Keratinocyte (primary cell): Measurements from ENCODE around the gene PTP4A2. TPM values are rescaled to one million over a fixed set of nuclear protein-coding genes. Genes with fewer than 3 reads are reported as not detected.

Experiments used
- DNase-seq: peaks from one replicate; pipeline ENCODE4 v3.0.0-alpha.2; 2011; ENCODE audit warnings: low read depth, missing footprints, low spot score
- FAIRE-seq: peaks from 2 replicates; lab custom pipeline; 2011; peaks lifted over from hg19 to GRCh38; lab: Jason Lieb, UNC
- H2AFZ ChIP-seq: 2 replicates; pipeline ENCODE4 v1.6.0; 2012; ENCODE audit warnings: low read length, control low read depth, inconsistent platforms; ENCODE audit not compliant: control insufficient read depth
- H3K27ac ChIP-seq: 2 replicates; pipeline ENCODE4 v1.5.1; 2011; ENCODE audit warnings: low read length; ENCODE audit not compliant: control insufficient read depth, insufficient read depth
- H3K27me3 ChIP-seq: 3 replicates; pipeline ENCODE4 v1.6.0; 2011; ENCODE audit warnings: low read length; ENCODE audit not compliant: control insufficient read depth, insufficient read depth; ENCODE audit errors: extremely low read depth
- H3K36me3 ChIP-seq, 2 experiments: 2 replicates in 1 of 2; 3 replicates in 1 of 2; pipeline ENCODE4 v1.5.1; 2011; ENCODE audit warnings: low read length in 2 of 2, mild to moderate bottlenecking in 1 of 2; ENCODE audit not compliant: control insufficient read depth in 2 of 2, insufficient read depth in 2 of 2; ENCODE audit errors: extremely low read depth in 1 of 2
- H3K4me1 ChIP-seq: 3 replicates; pipeline ENCODE4 v1.5.1; 2011; ENCODE audit warnings: low read length; ENCODE audit not compliant: control insufficient read depth, insufficient read depth; ENCODE audit errors: extremely low read depth
- H3K4me2 ChIP-seq: 3 replicates; pipeline ENCODE4 v1.6.0; 2011; ENCODE audit warnings: low read depth, low read length; ENCODE audit not compliant: control insufficient read depth, insufficient read depth; ENCODE audit errors: extremely low read depth
- H3K4me3 ChIP-seq, 3 experiments: fragments of 200-600 bp in 1 of 3; sonication (generic) in 1 of 3; 2 replicates in 2 of 3; 3 replicates in 1 of 3; pipeline ENCODE4 v1.5.1; 2011 to 2016; ENCODE audit warnings: low read length in 3 of 3, mild to moderate bottlenecking in 3 of 3, control low read depth in 2 of 3, inconsistent platforms in 1 of 3, low read depth in 1 of 3, mixed read lengths in 1 of 3, mixed run types in 1 of 3, moderate library complexity in 1 of 3; ENCODE audit not compliant: control insufficient read depth in 2 of 3, insufficient read depth in 2 of 3; ENCODE audit errors: extremely low read depth in 1 of 3
- H3K79me2 ChIP-seq: 2 replicates; pipeline ENCODE4 v1.6.0; 2012; ENCODE audit warnings: low read length; ENCODE audit not compliant: control insufficient read depth, insufficient read depth
- H3K9ac ChIP-seq: 3 replicates; pipeline ENCODE4 v1.6.0; 2011; ENCODE audit warnings: low read length; ENCODE audit not compliant: control insufficient read depth, insufficient read depth; ENCODE audit errors: extremely low read depth
- H3K9me1 ChIP-seq: 3 replicates; pipeline ENCODE4 v1.6.0; 2011; ENCODE audit warnings: low read length; ENCODE audit not compliant: control insufficient read depth, insufficient read depth; ENCODE audit errors: extremely low read depth
- H3K9me3 ChIP-seq: 2 replicates; pipeline ENCODE4 v1.5.1; 2012; ENCODE audit warnings: low read depth, low read length; ENCODE audit not compliant: control insufficient read depth
- H4K20me1 ChIP-seq: 3 replicates; pipeline ENCODE4 v1.6.0; 2011; ENCODE audit warnings: low read length; ENCODE audit not compliant: control insufficient read depth, insufficient read depth; ENCODE audit errors: extremely low read depth
- EZH2 ChIP-seq: IDR thresholded peaks from one replicate; pipeline ENCODE4 v1.6.1; 2012; ENCODE audit warnings: inconsistent platforms, mild to moderate bottlenecking, low read length, moderate library complexity
- dilution Hi-C: fragments of 300-500 bp; cut with MboI; formaldehyde crosslinking; loops from one replicate; pipeline ENCODE4 v1.7.0; 2020; ENCODE audit warnings: low sequenced_read_pairs; ENCODE audit not compliant: extremely low pct_ligation_motif_present
- polyA minus RNA-seq, 3 experiments: library from RNA; depleted of rRNA, polyadenylated mRNA; stranded (reverse); fragments of >200 nt; gene quantifications; 1 replicate in 1 of 3; 2 replicates in 1 of 3; 3 replicates in 1 of 3; pipeline ENCODE4 v1.2.3, GENCODE V29; 2011
- polyA plus RNA-seq, 5 experiments: library from polyadenylated mRNA; depleted of rRNA in 3 of 5; stranded (reverse) in 3 of 5; stranded (forward) in 1 of 5; unstranded in 1 of 5; fragments of >200 nt; gene quantifications; 1 replicate in 1 of 5; 2 replicates in 3 of 5; 3 replicates in 1 of 5; pipeline versions ENCODE4 v1.2.1 to v1.2.3, GENCODE V29; 2011 to 2012; ENCODE audit warnings: missing spikeins in 2 of 5, low read depth in 1 of 5, low replicate concordance in 1 of 5
- TF ChIP-seq, protein P1 (sequence below), 3 experiments: IDR thresholded peaks in 1 of 3; conservative IDR thresholded peaks in 1 of 3; optimal IDR thresholded peaks in 1 of 3; 2 replicates in 2 of 3; 3 replicates in 1 of 3; pipeline versions ENCODE3 to v1.5.1; 2011; ENCODE audit warnings: low read length in 3 of 3, mild to moderate bottlenecking in 3 of 3, moderate library complexity in 2 of 3, control low read depth in 1 of 3, inconsistent platforms in 1 of 3; ENCODE audit not compliant: insufficient read depth in 2 of 3; ENCODE audit errors: extremely low read depth in 1 of 3

The PTP4A2 gene
- polyA plus RNA-seq (130 to 368 TPM (median 228 TPM) in 3 replicates), polyA minus RNA-seq (115 to 228 TPM (median 199 TPM) in 3 replicates)
- 45.8 TPM for polyA plus RNA-seq (2011; ENCODE audit: low read depth)
- 133 and 268 TPM in 2 replicates for polyA plus RNA-seq (2011; cell fraction: cytosol; rRNA removed)
- polyA plus RNA-seq (2011; cell fraction: nucleus; rRNA removed) = 43.9 and 72.5 TPM in 2 replicates
- 119 and 195 TPM in 2 replicates for polyA plus RNA-seq (2012; ENCODE audit: low replicate concordance)
- polyA minus RNA-seq (2011; cell fraction: cytosol; rRNA and poly(A)+ RNA removed) = 174 TPM
- polyA minus RNA-seq (2011; cell fraction: nucleus; rRNA and poly(A)+ RNA removed) = 37.6 and 72.0 TPM in 2 replicates

DNA sequence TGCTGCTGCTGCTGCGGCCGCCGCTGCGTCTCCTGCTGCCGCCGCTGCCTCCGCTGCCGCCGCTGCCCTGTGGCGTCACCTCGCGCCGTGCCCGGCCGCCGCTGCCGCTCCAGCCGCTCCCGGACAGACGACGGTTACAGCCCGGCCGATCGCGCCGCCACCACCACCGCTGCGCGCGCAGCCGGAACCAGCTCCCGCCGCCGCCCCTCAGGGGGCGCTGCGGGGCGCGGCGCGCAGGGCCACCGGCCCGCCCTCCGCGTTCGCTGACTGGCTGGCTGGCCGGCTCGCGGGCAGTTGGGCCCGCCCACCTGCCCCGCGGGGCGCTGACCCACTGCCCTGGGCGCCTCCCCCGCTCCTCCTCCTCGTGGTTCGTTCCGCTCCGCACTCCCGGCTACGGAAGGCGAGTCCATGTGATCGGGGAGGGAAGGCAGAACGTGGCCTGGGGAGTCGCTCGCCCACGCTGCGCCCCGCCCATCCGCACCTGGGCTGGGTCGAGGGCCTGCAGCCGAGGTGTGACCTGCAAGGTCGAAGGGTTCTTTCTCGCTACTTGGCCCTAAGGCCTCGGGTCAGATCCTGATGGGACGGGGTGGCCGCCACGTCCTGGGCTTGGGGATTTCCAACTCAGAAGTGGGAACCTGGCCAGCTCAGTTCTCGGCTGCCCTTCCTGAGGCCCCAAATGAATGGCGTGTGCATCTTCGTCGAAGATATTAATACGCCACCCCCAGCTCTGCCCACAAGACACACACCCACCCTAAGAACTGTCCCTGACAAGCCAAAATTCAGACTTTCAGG is at the start of gene PTP4A2:
TSS of gene PTP4A2 (minus strand) at position 185 of the 792 bp plus-strand sequence. CDS start 19,303 bp downstream, outside the sequence.
- peaks cover 45% of the 10 kb centered on the region for H3K4me1 ChIP-seq
- H3K36me3 ChIP-seq = no peaks in the 10 kb centered on the region
- dilution Hi-C loops = no loop called here
- H3K9me3 ChIP-seq = no peaks in the 10 kb centered on the region
- FAIRE-seq (no peak), DNase-seq (peak; percentile 60)
- TF ChIP-seq EZH2 = no peak
- TF ChIP-seq, protein P1, sequence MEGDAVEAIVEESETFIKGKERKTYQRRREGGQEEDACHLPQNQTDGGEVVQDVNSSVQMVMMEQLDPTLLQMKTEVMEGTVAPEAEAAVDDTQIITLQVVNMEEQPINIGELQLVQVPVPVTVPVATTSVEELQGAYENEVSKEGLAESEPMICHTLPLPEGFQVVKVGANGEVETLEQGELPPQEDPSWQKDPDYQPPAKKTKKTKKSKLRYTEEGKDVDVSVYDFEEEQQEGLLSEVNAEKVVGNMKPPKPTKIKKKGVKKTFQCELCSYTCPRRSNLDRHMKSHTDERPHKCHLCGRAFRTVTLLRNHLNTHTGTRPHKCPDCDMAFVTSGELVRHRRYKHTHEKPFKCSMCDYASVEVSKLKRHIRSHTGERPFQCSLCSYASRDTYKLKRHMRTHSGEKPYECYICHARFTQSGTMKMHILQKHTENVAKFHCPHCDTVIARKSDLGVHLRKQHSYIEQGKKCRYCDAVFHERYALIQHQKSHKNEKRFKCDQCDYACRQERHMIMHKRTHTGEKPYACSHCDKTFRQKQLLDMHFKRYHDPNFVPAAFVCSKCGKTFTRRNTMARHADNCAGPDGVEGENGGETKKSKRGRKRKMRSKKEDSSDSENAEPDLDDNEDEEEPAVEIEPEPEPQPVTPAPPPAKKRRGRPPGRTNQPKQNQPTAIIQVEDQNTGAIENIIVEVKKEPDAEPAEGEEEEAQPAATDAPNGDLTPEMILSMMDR (optimal IDR thresholded peaks at IDR 0.05 in 1 of 3, IDR thresholded peaks at IDR 0.05 in 1 of 3, conservative IDR thresholded peaks at IDR 0.05 in 1 of 3; ENCODE audit: extremely low read depth in 1 of 3, insufficient read depth in 2 of 3, low read length in 3 of 3) = peak in 1 of 3 experiments; percentile 63
- peak within 1 kb of the TSS; percentile 86 for H2AFZ ChIP-seq
- peak within 1 kb of the TSS; percentile 97 for H3K9ac ChIP-seq
- peak within 1 kb of the TSS; percentile 74 to 89 (median 88) for H3K4me3 ChIP-seq
- peak within 1 kb of the TSS; percentile 94 for H3K4me2 ChIP-seq
- no peaks in the 10 kb centered on the region for H3K27me3 ChIP-seq
- H3K27ac ChIP-seq = peak within 1 kb of the TSS; percentile 96
- peaks cover 42% of the 10 kb centered on the region for H3K79me2 ChIP-seq
- no peaks in the 10 kb centered on the region for H3K9me1 ChIP-seq
- peaks cover 6% of the 10 kb centered on the region for H4K20me1 ChIP-seq

DNA sequence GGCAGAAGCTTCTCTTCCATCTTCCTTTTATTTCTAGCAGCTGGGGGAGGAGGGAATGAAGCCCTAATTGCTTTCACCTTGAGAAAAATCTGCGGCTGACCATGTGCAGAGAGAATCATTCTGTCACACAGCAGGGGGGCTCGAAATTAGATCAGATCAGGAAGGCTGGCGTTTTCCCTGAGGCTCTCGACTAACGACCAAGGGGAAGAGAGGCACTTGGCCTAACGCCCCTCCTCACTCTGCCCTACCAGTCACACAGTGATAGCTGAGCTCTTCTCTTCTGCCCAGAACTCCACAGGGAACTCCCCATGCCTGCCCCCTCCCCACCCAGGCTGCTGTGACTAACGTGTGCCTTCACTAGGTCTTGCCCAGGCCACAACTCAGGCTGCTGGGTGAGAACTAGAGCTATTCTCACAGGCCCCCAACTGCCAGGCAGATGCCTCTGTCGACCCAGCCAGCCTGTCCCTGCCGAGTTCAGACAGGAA is 49.0 kb upstream of the PTP4A2 start:
- Histone ChIP-seq H3K79me2 (no peaks in the 10 kb centered on the region), H4K20me1 (no peaks in the 10 kb centered on the region), H3K27me3 (no peaks in the 10 kb centered on the region), H2AFZ (no peak overlapping the region), H3K9me1 (no peaks in the 10 kb centered on the region), H3K4me1 (peaks cover 22% of the 10 kb centered on the region), H3K36me3 (no peaks in the 10 kb centered on the region), H3K9ac (no peak overlapping the region), H3K27ac (no peak overlapping the region), H3K9me3 (no peaks in the 10 kb centered on the region), H3K4me3 (no peak overlapping the region), H3K4me2 (no peak overlapping the region)
- TF ChIP-seq EZH2 = no peak
- TF ChIP-seq, protein P1 (optimal IDR thresholded peaks at IDR 0.05 in 1 of 3, IDR thresholded peaks at IDR 0.05 in 1 of 3, conservative IDR thresholded peaks at IDR 0.05 in 1 of 3; ENCODE audit: extremely low read depth in 1 of 3, insufficient read depth in 2 of 3, low read length in 3 of 3) = no peak
- FAIRE-seq = no peak
- dilution Hi-C loops = no loop called here
- no peak for DNase-seq
